H9 (cell line): ENCODE measurements around the gene HMCN1. TPM values are rescaled to one million over a fixed set of nuclear protein-coding genes. Genes with fewer than 3 reads are reported as not detected.

ENCODE experiments used
- DNase-seq: peaks from one replicate; pipeline ENCODE4 v3.0.0-alpha.2; 2017
- H2AFZ ChIP-seq: one replicate; pipeline ENCODE4 v1.6.1; 2013; ENCODE audit warnings: mild to moderate bottlenecking, low read length, control low read depth, moderate library complexity
- H2AK5ac ChIP-seq: 2 replicates; pipeline ENCODE4 v1.6.1; 2013; ENCODE audit warnings: low read length, control low read depth, mixed read lengths; ENCODE audit not compliant: insufficient read length
- H2BK120ac ChIP-seq: one replicate; pipeline ENCODE4 v1.6.1; 2013; ENCODE audit warnings: low read depth, mild to moderate bottlenecking, low read length, control low read depth, inconsistent platforms; ENCODE audit not compliant: poor library complexity, severe bottlenecking
- H2BK12ac ChIP-seq: 2 replicates; pipeline ENCODE4 v1.6.1; 2013; ENCODE audit warnings: low read length, control low read depth, mixed read lengths, low read depth; ENCODE audit not compliant: insufficient read length
- H2BK15ac ChIP-seq: 2 replicates; pipeline ENCODE4 v1.6.1; 2013; ENCODE audit warnings: low read depth, low read length, control low read depth
- H2BK20ac ChIP-seq: one replicate; pipeline ENCODE4 v1.6.1; 2013; ENCODE audit warnings: low read depth, mild to moderate bottlenecking, low read length, control low read depth, inconsistent platforms; ENCODE audit not compliant: poor library complexity, severe bottlenecking
- H2BK5ac ChIP-seq: 2 replicates; pipeline ENCODE4 v1.6.1; 2013; ENCODE audit warnings: low read length, control low read depth, mixed read lengths; ENCODE audit not compliant: insufficient read length
- H3K14ac ChIP-seq: 2 replicates; pipeline ENCODE4 v1.6.1; 2013; ENCODE audit warnings: low read length, control low read depth; ENCODE audit not compliant: insufficient read depth
- H3K18ac ChIP-seq: 2 replicates; pipeline ENCODE4 v1.6.1; 2013; ENCODE audit warnings: low read depth, mild to moderate bottlenecking, mixed read lengths, low read length, control low read depth; ENCODE audit not compliant: insufficient read length
- H3K23ac ChIP-seq: 2 replicates; pipeline ENCODE4 v1.6.1; 2013; ENCODE audit warnings: low read length, control low read depth, mixed read lengths, low read depth; ENCODE audit not compliant: insufficient read length
- H3K23me2 ChIP-seq: 2 replicates; pipeline ENCODE4 v1.6.1; 2013; ENCODE audit warnings: low read depth, mild to moderate bottlenecking, mixed read lengths, low read length, control low read depth; ENCODE audit not compliant: insufficient read length, poor library complexity, severe bottlenecking
- H3K27ac ChIP-seq: 2 replicates; pipeline ENCODE4 v1.5.1; 2013; ENCODE audit warnings: low read length, control low read depth, mixed read lengths, low read depth; ENCODE audit not compliant: insufficient read length
- H3K27me3 ChIP-seq: 2 replicates; pipeline ENCODE4 v1.6.1; 2013; ENCODE audit warnings: low read length, control low read depth, inconsistent platforms; ENCODE audit not compliant: insufficient read depth
- H3K4ac ChIP-seq: 2 replicates; pipeline ENCODE4 v1.6.1; 2013; ENCODE audit warnings: low read depth, mild to moderate bottlenecking, control low read depth, inconsistent platforms, low read length, moderate library complexity
- H3K4me1 ChIP-seq: 2 replicates; pipeline ENCODE4 v1.6.1; 2013; ENCODE audit warnings: low read length, control low read depth, inconsistent platforms; ENCODE audit not compliant: insufficient read depth
- H3K4me2 ChIP-seq: 2 replicates; pipeline ENCODE4 v1.6.1; 2013; ENCODE audit warnings: low read length, control low read depth, mixed read lengths; ENCODE audit not compliant: insufficient read length, insufficient read depth
- H3K56ac ChIP-seq: 2 replicates; pipeline ENCODE4 v1.6.1; 2013; ENCODE audit warnings: low read depth, mild to moderate bottlenecking, mixed read lengths, low read length, control low read depth; ENCODE audit not compliant: insufficient read length
- H3K79me1 ChIP-seq: 2 replicates; pipeline ENCODE4 v1.6.1; 2013; ENCODE audit warnings: low read depth, mild to moderate bottlenecking, moderate library complexity, low read length, control low read depth, inconsistent platforms; ENCODE audit not compliant: insufficient read depth, poor library complexity, severe bottlenecking
- H3K79me2 ChIP-seq: 2 replicates; pipeline ENCODE4 v1.6.1; 2013; ENCODE audit warnings: low read length, control low read depth, inconsistent platforms; ENCODE audit not compliant: insufficient read depth
- H3K9ac ChIP-seq: 2 replicates; pipeline ENCODE4 v1.6.1; 2013; ENCODE audit warnings: low read length, control low read depth, mixed read lengths; ENCODE audit not compliant: insufficient read length; ENCODE audit errors: extremely low read depth
- H3K9me3 ChIP-seq: one replicate; pipeline ENCODE4 v1.6.1; 2013; ENCODE audit warnings: low read depth, low read length, inconsistent platforms; ENCODE audit not compliant: control insufficient read depth
- H3T11ph ChIP-seq: one replicate; pipeline ENCODE4 v1.6.1; 2013; ENCODE audit warnings: mild to moderate bottlenecking, low read length, control low read depth, inconsistent platforms
- H4K20me1 ChIP-seq: one replicate; pipeline ENCODE4 v1.6.1; 2013; ENCODE audit not compliant: control insufficient read depth, insufficient read length, insufficient read depth
- H4K5ac ChIP-seq: 2 replicates; pipeline ENCODE4 v1.6.1; 2013; ENCODE audit warnings: low read depth, mild to moderate bottlenecking, mixed read lengths, low read length, control low read depth; ENCODE audit not compliant: insufficient read length
- H4K8ac ChIP-seq: replicated peaks from 2 replicates; pipeline ENCODE4 v1.6.1; 2013; ENCODE audit warnings: low read length, control low read depth, mixed read lengths, low read depth; ENCODE audit not compliant: insufficient read length
- H4K91ac ChIP-seq: 2 replicates; pipeline ENCODE4 v1.6.1; 2013; ENCODE audit warnings: low read depth, mild to moderate bottlenecking, moderate library complexity, mixed read lengths, low read length, control low read depth; ENCODE audit not compliant: insufficient read length
- H3K27ac Mint-ChIP-seq, 3 experiments: 2 replicates in 2 of 3; 3 replicates in 1 of 3; pipeline ENCODE4 v1.8.0; 2020 to 2021; ENCODE audit warnings: mixed read lengths in 3 of 3, mild to moderate bottlenecking in 1 of 3, moderate library complexity in 1 of 3
- H3K27me3 Mint-ChIP-seq: 2 replicates; pipeline ENCODE4 v1.8.0; 2021; ENCODE audit warnings: low read depth, mild to moderate bottlenecking, moderate library complexity, mixed read lengths
- H3K36me3 Mint-ChIP-seq, 3 experiments: 2 replicates in 2 of 3; 3 replicates in 1 of 3; pipeline ENCODE4 v1.8.0; 2020 to 2021; ENCODE audit warnings: low read depth in 3 of 3, mixed read lengths in 3 of 3; ENCODE audit not compliant: insufficient read depth in 1 of 3
- H3K4me1 Mint-ChIP-seq, 2 experiments: 2 replicates each; pipeline ENCODE4 v1.8.0; 2020; ENCODE audit warnings: mixed read lengths in 2 of 2
- H3K4me3 Mint-ChIP-seq, 2 experiments: 2 replicates in 1 of 2; 3 replicates in 1 of 2; pipeline ENCODE4 v1.8.0; 2020 to 2021; ENCODE audit warnings: mild to moderate bottlenecking in 2 of 2, mixed read lengths in 2 of 2, moderate library complexity in 1 of 2
- H3K9me3 Mint-ChIP-seq, 2 experiments: 2 replicates in 1 of 2; 3 replicates in 1 of 2; pipeline ENCODE4 v1.8.0; 2020; ENCODE audit warnings: mild to moderate bottlenecking in 2 of 2, mixed read lengths in 2 of 2, moderate library complexity in 1 of 2
- CTCF ChIP-seq: fragments of 200-600 bp; sonication (generic); conservative IDR thresholded peaks from 3 replicates; pipeline ENCODE4 v1.8.0; 2021; ENCODE audit warnings: antibody characterized with exemption, mild to moderate bottlenecking
- WGBS: extraction: QIAGEN DNeasy Blood & Tissue Kit; methylation state at CpG from one replicate; pipeline ENCODE4 v1.1.7; 2013; ENCODE audit warnings: missing lambda C conversion rate, low lambda C conversion rate, mixed read lengths; ENCODE audit not compliant: insufficient read length; ENCODE audit errors: extremely low coverage; 5-methylcytosine and 5-hydroxymethylcytosine counted together
- total RNA-seq: library from RNA; stranded (reverse); gene quantifications from 2 replicates; pipeline ENCODE4 v1.2.1, GENCODE V29; 2021

The HMCN1 gene
- total RNA-seq, 1 experiment from 2014 or later: 3.3 TPM

GRCh38 chr1:185816460-185816859, 82.3 kb downstream of the HMCN1 start:
- no peak for TF ChIP-seq CTCF
- H2BK5ac ChIP-seq: no peak overlapping the region
- no peaks in the 10 kb centered on the region for H3K4me1 ChIP-seq
- H3K79me2 ChIP-seq: no peaks in the 10 kb centered on the region
- H2AFZ ChIP-seq: no peak overlapping the region
- no peaks in the 10 kb centered on the region for H3K23me2 ChIP-seq
- no peak overlapping the region for H3K4ac ChIP-seq
- no peak for DNase-seq
- no peaks in the 10 kb centered on the region for H3K27me3 ChIP-seq
- H3K27ac ChIP-seq: no peak overlapping the region
- H3K23ac ChIP-seq: no peak overlapping the region
- Mint-ChIP-seq H3K27me3 (no peaks in the 10 kb centered on the region), H3K4me3 (no peak overlapping the region), H3K36me3 (no peaks in the 10 kb centered on the region), H3K4me1 (peaks cover under 1 to 2% of the 10 kb centered on the region in 2 experiments; a peak in 1 of 4 replicates), H3K9me3 (no peaks in the 10 kb centered on the region), H3K27ac (no peak overlapping the region)
- no peak overlapping the region for H3K4me2 ChIP-seq
- no peak overlapping the region for H3K9ac ChIP-seq
- H3T11ph ChIP-seq: no peak overlapping the region
- no peaks in the 10 kb centered on the region for H3K79me1 ChIP-seq
- H2BK15ac ChIP-seq: no peak overlapping the region
- H4K91ac ChIP-seq: no peak overlapping the region
- H3K9me3 ChIP-seq: no peaks in the 10 kb centered on the region
- no CpG with 5 or more reads among the region's 1 CpG for WGBS
- no peak overlapping the region for H3K56ac ChIP-seq
- H3K14ac ChIP-seq: no peak overlapping the region
- no peak overlapping the region for H2BK120ac ChIP-seq
- no peak overlapping the region for H2BK20ac ChIP-seq
- H3K18ac ChIP-seq: no peak overlapping the region
- H4K8ac ChIP-seq: no peak overlapping the region
- no peak overlapping the region for H4K5ac ChIP-seq
- no peak overlapping the region for H2AK5ac ChIP-seq
- H2BK12ac ChIP-seq: no peak overlapping the region
- H4K20me1 ChIP-seq: no peaks in the 10 kb centered on the region
